ENCODE measurements around the gene RAB1B.

- TF ChIP-seq CTCF (IDR thresholded peaks at IDR 0.05), result no peak
- no peak for TF ChIP-seq POLR2A (IDR thresholded peaks at IDR 0.05)
These were observed 30.7 kb downstream of the RAB1B start for GRCh38 chr11:66299186-66299585.

All from uterus (tissue), 2 donors.